GDM1 (cell line): ENCODE data around the gene SPATA3.
A peak's percentile ranks its signal among the peaks of the same experiment; 100 is the strongest.

Source experiments
- DNase-seq: peaks from one replicate; lab custom pipeline; 2025; lab: John Stamatoyannopoulos, UW

Gene SPATA3

DNA sequence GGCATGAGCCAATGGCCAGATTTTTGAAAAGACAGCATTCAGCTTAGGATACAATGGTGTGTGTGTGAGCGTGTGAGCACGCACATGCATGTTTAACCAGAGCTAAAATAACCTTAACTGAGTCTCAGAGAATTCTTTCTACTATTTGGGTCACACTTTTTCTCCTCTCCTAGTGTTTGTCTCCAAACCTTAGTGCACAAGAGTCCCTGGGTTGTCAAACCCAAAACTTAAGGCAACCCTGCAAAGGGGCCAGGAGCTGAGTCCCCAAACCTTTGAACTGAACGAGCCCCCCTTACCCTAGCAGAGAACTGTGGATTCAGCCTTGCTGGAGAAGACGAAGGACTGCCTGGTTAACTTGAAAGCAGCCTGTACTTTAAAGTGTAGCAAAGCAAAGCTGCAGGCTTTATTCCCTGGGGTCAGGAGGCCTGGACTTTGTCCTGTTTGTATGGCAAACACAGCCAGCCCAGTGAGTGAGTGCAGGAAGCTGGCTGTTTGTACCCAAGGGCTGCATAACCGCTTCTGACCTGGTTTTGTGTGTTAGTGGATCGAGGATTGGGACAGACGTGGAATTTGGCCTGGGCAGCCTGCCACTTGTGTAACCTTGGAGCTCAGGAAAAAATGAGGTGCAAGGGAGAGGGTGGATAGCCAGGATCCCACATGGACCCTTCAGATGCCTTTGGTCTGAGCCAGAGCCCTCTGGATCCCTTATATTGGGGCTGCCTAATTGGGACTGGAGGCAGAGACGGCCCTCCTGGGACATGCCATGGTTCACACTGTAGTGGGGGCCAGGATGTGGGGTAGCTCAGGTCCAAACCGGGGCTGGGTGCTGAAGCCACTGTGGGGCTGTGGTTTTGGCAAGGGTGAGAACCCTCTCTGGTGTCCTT lies 54.3 kb downstream of the SPATA3 start:
- no peak for DNase-seq

DNA sequence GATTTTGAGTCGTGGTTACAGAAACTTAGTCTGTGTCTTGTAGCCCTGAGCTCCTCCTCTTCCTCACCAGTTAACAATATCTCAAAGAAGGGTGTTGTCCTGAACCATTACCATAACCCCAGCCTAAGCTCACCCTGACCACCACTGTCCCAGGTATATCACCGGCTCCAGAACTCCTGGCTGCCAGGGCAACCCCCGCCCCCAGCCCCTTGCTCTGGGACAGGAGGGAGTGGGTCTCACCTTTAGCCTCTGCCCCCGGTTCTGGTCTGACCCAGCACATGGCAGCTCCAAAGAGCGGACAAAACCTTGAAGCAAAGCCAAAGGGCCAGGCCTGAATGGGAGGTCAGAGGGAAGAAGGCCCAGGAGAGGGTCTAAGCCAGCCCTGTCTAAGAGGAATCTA lies 55.2 kb downstream of the SPATA3 start:
- no peak for DNase-seq

DNA sequence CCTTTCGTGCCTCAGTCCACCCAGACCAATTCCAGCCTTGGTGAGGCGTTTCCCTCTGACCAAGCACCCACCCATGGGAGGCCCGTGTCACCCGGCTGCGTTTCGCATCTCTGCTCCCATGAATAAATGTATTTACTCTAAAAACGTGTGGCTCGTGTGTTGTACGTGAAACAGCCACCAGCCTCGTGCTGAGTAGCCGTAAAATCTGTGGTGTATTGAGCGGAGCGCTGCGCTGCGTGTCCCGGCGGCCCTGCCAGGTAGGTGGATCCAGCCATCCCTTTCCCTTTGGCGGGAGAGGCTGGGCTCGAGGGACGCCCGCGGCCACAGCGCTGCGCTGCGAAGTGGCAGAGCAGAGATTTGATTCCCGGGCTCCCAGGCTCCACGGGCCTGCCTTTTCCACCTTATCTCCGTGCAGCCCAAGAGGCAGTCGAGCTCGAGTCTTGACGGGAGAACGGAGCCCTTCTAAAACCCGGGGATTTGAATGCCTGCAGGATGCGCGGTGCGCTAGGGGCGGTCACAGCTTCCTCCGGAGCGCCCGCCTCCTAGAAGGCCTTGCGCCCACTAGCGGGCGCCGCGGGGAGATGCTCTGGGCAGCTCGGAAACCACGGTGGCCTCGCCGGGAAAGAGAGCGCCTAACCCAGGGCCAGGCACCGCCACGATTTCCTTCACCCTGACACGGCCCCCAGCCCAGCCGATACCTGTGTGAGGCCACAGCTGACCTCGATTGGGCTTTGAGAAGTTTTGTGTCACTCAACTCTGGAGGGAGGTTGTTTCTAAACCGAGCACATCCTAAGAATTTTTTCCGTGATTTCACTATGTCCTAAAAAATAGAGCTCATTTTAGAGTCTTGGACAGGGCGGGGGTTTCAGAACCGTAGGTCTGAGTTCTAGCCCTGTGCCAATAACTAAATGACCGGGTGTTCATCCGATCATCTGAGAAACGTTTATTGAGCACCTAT lies 56.9 kb downstream of the SPATA3 start:
- peak; percentile 69 for DNase-seq

- DNase-seq, result no peak
Observed at GRCh38 chr2:231053846-231054245, 57.9 kb downstream of the SPATA3 start.

DNA sequence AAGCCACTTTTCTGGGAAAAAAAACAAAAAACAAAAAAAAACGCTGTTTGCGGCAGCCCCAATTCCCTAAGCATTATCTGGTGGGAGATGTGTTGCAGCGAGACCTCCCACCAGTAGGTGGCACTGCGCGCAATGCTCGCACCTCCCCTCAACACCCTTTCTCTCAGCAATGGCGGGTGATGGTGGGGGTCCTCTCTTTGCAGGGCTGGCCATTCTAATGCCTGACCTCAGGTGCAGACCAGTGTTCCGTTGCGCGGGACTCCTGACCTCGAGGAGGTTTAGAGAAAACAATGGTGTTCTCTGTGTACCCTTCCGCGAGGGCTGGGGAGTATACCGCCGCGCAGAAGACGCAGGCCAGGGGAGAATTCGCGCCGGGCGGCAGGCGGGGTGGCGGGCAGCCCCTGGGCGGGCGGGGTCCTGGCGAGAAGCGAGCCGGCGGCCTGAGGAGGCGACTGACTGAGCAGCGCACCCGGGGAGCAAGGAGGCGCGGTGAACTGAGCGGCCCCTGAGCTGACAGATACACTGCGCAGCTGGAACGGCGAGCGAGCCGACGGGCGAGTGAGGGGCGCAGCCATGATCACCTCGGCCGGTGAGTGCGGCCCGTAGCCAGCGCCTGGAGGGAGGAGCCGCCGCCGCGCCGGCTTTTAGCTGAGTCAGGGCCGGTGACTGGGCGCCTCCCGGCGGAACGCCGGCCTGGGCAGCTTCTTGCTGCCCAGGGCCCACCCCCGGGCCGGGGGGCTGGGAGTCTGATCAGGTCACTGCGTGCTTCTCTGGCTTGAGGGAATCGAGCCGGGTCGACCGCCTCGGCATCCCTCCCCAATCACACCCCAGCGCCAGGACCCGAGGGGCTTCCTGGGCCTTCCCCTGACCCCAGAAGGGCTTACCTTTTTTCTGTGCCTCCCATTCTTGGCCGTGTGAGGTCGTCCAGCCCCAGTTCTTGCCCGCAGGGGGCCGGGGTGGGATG lies 60.8 kb downstream of the SPATA3 start, which contains the start of gene PSMD1:
Gene PSMD1, plus strand, starts transcription at position 415 of the 964 bp plus-strand sequence. Its CDS starts 159 bp downstream, at position 574.
- peak; percentile 87 for DNase-seq

DNA sequence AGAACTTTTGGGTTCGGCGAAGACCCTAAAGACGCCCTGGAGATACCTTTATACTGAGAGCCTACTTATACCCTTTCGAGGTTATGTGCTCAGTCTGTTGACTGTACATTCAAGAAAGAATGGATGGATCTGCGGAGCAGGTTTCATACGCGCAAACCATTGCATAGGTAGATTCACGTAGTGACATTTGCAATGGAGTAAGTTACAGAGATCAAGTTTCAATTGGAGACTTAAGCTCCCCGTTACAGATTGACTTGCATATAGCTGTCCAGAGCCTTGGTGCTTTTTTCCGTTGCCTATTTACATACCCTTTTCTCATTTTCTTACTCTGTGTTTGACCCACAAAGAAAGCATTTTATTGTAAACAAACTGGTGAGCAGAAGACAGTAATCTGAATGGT lies 61.7 kb downstream of the SPATA3 start:
- no peak for DNase-seq
